Ovary (tissue), 9 donors: ENCODE results near the gene CEP85L. TPM values are rescaled to one million over a fixed set of nuclear protein-coding genes. Genes with fewer than 3 reads are reported as not detected.

Source experiments
- DNase-seq, 5 donors: peaks; one replicate each; pipeline ENCODE4 v3.0.0-alpha.2; 2019 to 2020
- H3K27ac ChIP-seq, 2 donors: fragments of 200-600 bp; one replicate each; pipeline versions ENCODE4 v1.5.1 to v1.8.0; 2019 to 2022
- H3K27me3 ChIP-seq: fragments of 200-600 bp; one replicate; pipeline ENCODE4 v1.8.0; 2022
- H3K36me3 ChIP-seq: fragments of 200-600 bp; sonication (generic); one replicate; pipeline ENCODE4 v1.5.1; 2019
- H3K4me1 ChIP-seq: one replicate; pipeline ENCODE4 v1.8.1; 2013; ENCODE audit warnings: mild to moderate bottlenecking, moderate library complexity; ENCODE audit not compliant: insufficient read depth
- H3K4me3 ChIP-seq: fragments of 200-600 bp; sonication (generic); one replicate; pipeline ENCODE4 v1.5.1; 2017
- H3K9me3 ChIP-seq, 2 donors: fragments of 200-600 bp in 1 of 2; sonication (generic) in 1 of 2; one replicate each; pipeline versions ENCODE4 v1.5.1 to v1.8.1; 2013 to 2019; ENCODE audit warnings: mild to moderate bottlenecking in 1 of 2, moderate library complexity in 1 of 2
- EP300 ChIP-seq: sonication (generic); formaldehyde crosslinking; IDR thresholded peaks from one replicate; pipeline ENCODE4 v1.6.1; 2017; ENCODE audit warnings: antibody characterized with exemption
- POLR2A ChIP-seq: fragments of 450-650 bp; IDR thresholded peaks from one replicate; pipeline ENCODE4 v1.6.1; 2017; ENCODE audit warnings: antibody characterized with exemption, mild to moderate bottlenecking, moderate library complexity
- WGBS, 3 donors: extraction: QIAGEN DNeasy Blood & Tissue Kit in 1 of 3; methylation state at CpG; one replicate each; pipeline versions ENCODE4 v1.1.5 to v1.1.7; 2013 to 2017; 5-methylcytosine and 5-hydroxymethylcytosine counted together
- intact Hi-C, 4 donors: fragments of 100-400 bp; cut with DNase I; formaldehyde crosslinking; loops; one replicate each; pipeline versions ENCODE4 v1.11.0 to v1.15.1; 2022 to 2023
- polyA plus RNA-seq, 2 donors: library from polyadenylated mRNA; stranded (reverse); fragments of 200-250 nt in 1 of 2; fragments of 350-450 nt in 1 of 2; fragmentation: Illumina TruSeq in 1 of 2; extraction: RNeasy Lipid Tissue Mini Kit (QIAGEN cat#74804) in 1 of 2; gene quantifications; one replicate each; pipeline ENCODE4 v1.2.3, GENCODE V29; 2013 to 2014
- total RNA-seq, 7 donors: library from RNA; depleted of rRNA in 2 of 7; stranded (reverse); fragments of >200 nt in 2 of 7; fragmentation: NEBNext Ultra II Directional in 3 of 7; extraction: Animal tissue kit (Norgen Biotek cat#: 25700) in 3 of 7; gene quantifications; one replicate each; pipeline versions ENCODE4 v1.1.0 to v1.2.4, GENCODE V29; 2016 to 2023
- TF ChIP-seq, protein P1 (sequence below), 3 donors: fragments of 450-650 bp in 2 of 3; fragments of 200-600 bp in 1 of 3; IDR thresholded peaks; one replicate each; pipeline versions ENCODE4 v1.5.1 to v1.8.0; 2016 to 2022; ENCODE audit warnings: antibody characterized with exemption in 3 of 3, mild to moderate bottlenecking in 1 of 3
- donor health status: DM: no; HTN: no; CAD: no; lungs with moderate emphysema.
- donor health status: DM: no; HTN: no; CAD: no.
- donor health status: Bipolar disorder and iron deficiency.
- donor health status: DM: yes; HTN: yes; CAD: no.
- donor health status: DM: no; HTN: no; CAD: no.
- donor health status: DM: yes; HTN: yes; CAD: no.

CEP85L gene
- total and polyA plus RNA-seq, 9 donors, result 4.0 to 33.4 (median 24.3) TPM

DNA sequence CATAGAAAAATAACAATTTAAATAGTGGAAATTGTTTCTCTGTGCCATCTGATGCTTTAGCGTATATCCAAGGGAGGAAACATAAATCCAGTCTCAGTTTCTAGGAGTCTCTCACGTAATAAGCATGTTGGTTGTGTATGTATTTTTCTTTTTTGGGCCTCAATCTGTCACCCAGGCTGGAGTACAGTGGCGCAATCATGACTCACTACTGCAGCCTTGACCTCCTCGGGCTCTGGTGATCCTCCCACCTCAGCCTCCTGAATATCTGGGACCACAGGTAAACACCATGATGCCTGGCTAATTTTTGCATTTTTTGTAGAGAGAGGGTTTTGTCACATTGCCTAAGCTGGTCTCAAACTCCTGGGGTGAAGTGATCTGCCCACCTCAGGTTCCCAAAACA, 181.9 kb downstream of the CEP85L start:
- WGBS, 3 donors, result 87 to 94% (median 92%) methylated on average over 4 of the region's 4 CpGs
- intact Hi-C loops, result no loop called here
- H3K9me3 ChIP-seq, result no peaks in the 10 kb centered on the region
- H3K4me1 ChIP-seq, result no peaks in the 10 kb centered on the region
- no peaks in the 10 kb centered on the region for H3K36me3 ChIP-seq
- peak in 1 of 5 donors; percentile 17 for DNase-seq
- no peak overlapping the region for H3K27ac ChIP-seq
- TF ChIP-seq EP300 (no peak), POLR2A (no peak)
- TF ChIP-seq, protein P1, sequence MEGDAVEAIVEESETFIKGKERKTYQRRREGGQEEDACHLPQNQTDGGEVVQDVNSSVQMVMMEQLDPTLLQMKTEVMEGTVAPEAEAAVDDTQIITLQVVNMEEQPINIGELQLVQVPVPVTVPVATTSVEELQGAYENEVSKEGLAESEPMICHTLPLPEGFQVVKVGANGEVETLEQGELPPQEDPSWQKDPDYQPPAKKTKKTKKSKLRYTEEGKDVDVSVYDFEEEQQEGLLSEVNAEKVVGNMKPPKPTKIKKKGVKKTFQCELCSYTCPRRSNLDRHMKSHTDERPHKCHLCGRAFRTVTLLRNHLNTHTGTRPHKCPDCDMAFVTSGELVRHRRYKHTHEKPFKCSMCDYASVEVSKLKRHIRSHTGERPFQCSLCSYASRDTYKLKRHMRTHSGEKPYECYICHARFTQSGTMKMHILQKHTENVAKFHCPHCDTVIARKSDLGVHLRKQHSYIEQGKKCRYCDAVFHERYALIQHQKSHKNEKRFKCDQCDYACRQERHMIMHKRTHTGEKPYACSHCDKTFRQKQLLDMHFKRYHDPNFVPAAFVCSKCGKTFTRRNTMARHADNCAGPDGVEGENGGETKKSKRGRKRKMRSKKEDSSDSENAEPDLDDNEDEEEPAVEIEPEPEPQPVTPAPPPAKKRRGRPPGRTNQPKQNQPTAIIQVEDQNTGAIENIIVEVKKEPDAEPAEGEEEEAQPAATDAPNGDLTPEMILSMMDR (IDR thresholded peaks at IDR 0.05), result no peak
- H3K27me3 ChIP-seq, result no peaks in the 10 kb centered on the region
- H3K4me3 ChIP-seq, result no peak overlapping the region

DNA sequence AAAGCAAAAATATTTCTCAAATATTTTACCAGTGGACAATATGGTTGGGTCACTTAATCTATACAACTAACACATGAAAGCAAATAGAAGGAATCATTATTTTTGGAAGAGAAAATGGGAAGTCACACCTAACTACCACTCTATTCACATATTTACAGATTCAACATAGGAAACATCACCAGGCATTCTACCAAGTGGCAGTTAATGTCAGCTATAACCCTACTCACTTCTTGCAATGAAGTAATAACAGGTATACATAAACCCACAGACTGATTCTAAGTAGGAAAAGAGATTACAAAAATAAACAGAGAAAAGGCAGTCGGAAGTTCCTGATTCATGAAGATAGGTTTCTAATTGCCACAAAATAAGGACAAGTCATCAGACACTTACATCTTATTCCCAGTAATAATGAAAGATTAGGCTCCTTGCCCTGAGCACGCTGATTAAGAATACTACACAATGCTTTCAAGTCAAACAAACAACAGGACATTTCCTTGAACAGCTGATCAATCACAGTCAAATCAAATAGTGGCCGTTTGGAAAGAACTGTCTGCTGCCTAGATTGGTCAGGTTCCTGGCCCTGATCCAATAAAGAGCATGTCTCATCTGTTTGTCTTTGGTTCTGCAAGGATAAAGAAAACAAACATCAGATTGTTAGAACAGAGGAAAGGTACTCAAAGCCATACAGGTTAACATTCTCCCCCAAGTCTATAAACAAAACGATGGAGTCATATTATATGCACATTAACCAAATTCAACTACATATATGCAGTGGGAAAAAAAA, 182.5 kb downstream of the CEP85L start:
- Histone ChIP-seq H3K27ac (no peak overlapping the region), H3K36me3 (no peaks in the 10 kb centered on the region), H3K9me3 (no peaks in the 10 kb centered on the region), H3K4me1 (no peaks in the 10 kb centered on the region), H3K27me3 (no peaks in the 10 kb centered on the region), H3K4me3 (no peak overlapping the region)
- no peak for DNase-seq
- TF ChIP-seq, protein P1 (IDR thresholded peaks at IDR 0.05), result no peak
- TF ChIP-seq EP300, result no peak
- intact Hi-C loops, result no loop called here
- WGBS, 3 donors, result 71 to 77% (median 73%) methylated on average over 4 of the region's 4 CpGs

DNA sequence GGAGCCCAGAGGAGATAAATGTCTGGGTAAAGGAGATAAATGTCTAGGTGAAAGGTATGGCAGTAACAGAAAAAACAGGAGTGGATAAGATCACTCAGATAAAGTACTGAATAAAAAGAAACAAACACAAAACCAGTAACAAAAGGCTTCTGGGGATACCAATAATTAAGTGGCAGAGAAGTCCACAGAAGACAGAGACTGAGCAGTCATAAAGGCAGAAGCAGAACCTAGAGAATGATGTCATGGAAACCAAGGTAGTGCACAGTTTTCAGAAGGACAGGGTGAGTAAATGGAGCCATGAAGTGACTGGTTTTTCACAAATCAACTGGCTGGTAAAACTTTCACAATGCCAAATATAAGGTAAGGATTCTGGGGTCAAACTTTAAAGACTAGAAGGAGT, 184.2 kb downstream of the CEP85L start:
- Histone ChIP-seq H3K4me1 (no peaks in the 10 kb centered on the region), H3K27me3 (no peaks in the 10 kb centered on the region), H3K36me3 (no peaks in the 10 kb centered on the region), H3K9me3 (no peaks in the 10 kb centered on the region), H3K4me3 (no peak overlapping the region), H3K27ac (no peak overlapping the region)
- TF ChIP-seq POLR2A (no peak), EP300 (no peak)
- TF ChIP-seq, protein P1 (IDR thresholded peaks at IDR 0.05), result no peak
- DNase-seq, result no peak
- intact Hi-C loops, result no loop called here

DNA sequence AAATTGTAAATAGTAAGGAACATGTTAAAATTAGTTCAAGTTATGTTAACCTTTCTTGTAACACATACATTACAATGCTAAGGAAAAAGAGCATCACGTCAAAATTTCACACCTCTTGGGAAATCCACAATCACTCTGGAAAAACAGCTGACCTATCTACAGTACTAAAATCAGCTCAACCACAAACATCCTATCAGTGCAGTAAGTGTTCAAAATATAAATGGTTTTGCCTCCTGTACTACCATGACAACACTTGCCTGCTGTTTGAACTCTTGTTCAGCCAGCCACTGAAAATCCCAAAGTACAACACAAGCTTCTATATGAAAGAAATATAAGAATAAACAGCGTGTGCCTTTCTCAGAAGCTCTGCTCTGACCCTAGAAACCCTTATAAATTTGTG, 186.8 kb downstream of the CEP85L start:
- no peaks in the 10 kb centered on the region for H3K36me3 ChIP-seq
- H3K27me3 ChIP-seq, result no peaks in the 10 kb centered on the region
- H3K9me3 ChIP-seq, result no peaks in the 10 kb centered on the region
- no peak overlapping the region for H3K27ac ChIP-seq
- TF ChIP-seq, protein P1 (IDR thresholded peaks at IDR 0.05), result no peak
- no peak for TF ChIP-seq POLR2A
- TF ChIP-seq EP300, result no peak
- H3K4me3 ChIP-seq, result no peak overlapping the region
- no peak for DNase-seq
- WGBS, 3 donors, result 88 to 95% (median 94%) methylated on average over 2 of the region's 2 CpGs
- intact Hi-C loops, result no loop called here
- no peaks in the 10 kb centered on the region for H3K4me1 ChIP-seq
